Upper lobe of left lung (tissue), 4 donors: ENCODE results near the gene CACNG8.

Experiments
- CTCF ChIP-seq, 6 experiments: fragments of 450-650 bp in 4 of 6; fragments of 200-600 bp in 2 of 6; sonication (generic) in 2 of 6; IDR thresholded peaks; one replicate each; pipeline ENCODE4 v1.5.1; 2016 to 2019; ENCODE audit warnings: antibody characterized with exemption in 6 of 6
- EP300 ChIP-seq, 4 donors: sonication (generic); formaldehyde crosslinking; IDR thresholded peaks; one replicate each; pipeline ENCODE4 v1.5.1; 2017; ENCODE audit warnings: antibody characterized with exemption in 4 of 4, control low read depth in 2 of 4
- POLR2A ChIP-seq, 4 donors: fragments of 450-650 bp; IDR thresholded peaks; one replicate each; pipeline ENCODE4 v1.5.1; 2016 to 2017; ENCODE audit warnings: antibody characterized with exemption in 4 of 4, mild to moderate bottlenecking in 2 of 4
- POLR2AphosphoS5 ChIP-seq, 2 donors: sonication (generic); formaldehyde crosslinking; IDR thresholded peaks; one replicate each; pipeline ENCODE4 v1.5.1; 2017; ENCODE audit warnings: antibody characterized with exemption in 2 of 2

DNA sequence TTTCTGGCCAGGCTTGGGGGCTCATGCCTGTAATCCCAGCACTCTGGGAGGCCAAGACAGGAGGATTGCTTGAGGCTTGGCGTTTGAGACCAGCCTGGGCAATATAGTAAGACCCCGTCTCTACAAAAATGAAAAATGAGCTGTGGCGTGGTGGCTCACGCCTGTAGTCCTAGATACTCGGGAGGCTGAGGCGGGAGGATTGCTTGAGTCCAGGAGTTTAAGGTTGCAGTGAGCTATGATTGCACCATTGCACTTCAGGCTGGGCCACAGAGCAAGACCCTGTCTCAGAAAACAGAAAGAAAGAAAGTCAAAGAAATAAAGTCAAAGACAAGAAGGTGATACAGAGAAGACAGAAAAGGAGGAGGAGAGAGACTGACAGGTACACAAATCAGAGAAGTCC lies 26.2 kb downstream of the CACNG8 start:
- TF ChIP-seq CTCF (IDR thresholded peaks at IDR 0.05) (no peak), POLR2A (IDR thresholded peaks at IDR 0.05) (no peak), EP300 (IDR thresholded peaks at IDR 0.05) (no peak), POLR2AphosphoS5 (IDR thresholded peaks at IDR 0.05) (no peak)
